ENCODE data around the gene TUBB2B. TPM values are rescaled to one million over a fixed set of nuclear protein-coding genes. Genes with fewer than 3 reads are reported as not detected.

Gene TUBB2B
- total and polyA plus RNA-seq, 8 donors: 2.2 to 16.5 (median 8.5) TPM

DNA sequence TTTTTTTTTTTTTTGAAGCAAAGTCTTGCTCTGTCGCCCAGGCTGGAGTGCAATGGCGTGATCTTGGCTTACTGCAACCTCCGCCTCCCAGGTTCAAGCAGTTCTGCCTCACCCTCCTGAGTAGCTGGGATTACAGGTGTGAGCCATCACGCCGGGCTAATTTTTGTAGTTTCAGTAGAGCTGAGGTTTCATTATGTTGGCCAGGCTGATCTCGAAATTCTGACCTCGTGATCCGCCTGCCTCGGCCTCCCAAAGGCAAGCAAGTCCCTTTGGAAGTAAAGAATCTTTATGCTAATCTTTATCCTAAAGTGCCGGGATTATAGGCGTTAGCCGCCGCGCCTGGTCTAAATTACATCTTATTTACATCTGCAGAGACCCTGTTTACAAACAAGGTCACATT, 32.8 kb upstream of the TUBB2B start:
- Histone ChIP-seq H3K4me3 (peak overlapping the region in 1 of 2 donors; percentile 100), H3K27me3 (peaks cover 0 to 3% of the 10 kb centered on the region in 2 donors), H3K9me3 (no peaks in the 10 kb centered on the region), H3K4me1 (peaks cover 5 to 37% of the 10 kb centered on the region in 2 donors), H3K36me3 (peaks cover 0 to 20% of the 10 kb centered on the region in 2 donors), H3K27ac (no peak overlapping the region)
- DNase-seq: no peak
- intact Hi-C loops (cut with DNase I): no loop called here
- ATAC-seq: no peak
- TF ChIP-seq, protein P1, sequence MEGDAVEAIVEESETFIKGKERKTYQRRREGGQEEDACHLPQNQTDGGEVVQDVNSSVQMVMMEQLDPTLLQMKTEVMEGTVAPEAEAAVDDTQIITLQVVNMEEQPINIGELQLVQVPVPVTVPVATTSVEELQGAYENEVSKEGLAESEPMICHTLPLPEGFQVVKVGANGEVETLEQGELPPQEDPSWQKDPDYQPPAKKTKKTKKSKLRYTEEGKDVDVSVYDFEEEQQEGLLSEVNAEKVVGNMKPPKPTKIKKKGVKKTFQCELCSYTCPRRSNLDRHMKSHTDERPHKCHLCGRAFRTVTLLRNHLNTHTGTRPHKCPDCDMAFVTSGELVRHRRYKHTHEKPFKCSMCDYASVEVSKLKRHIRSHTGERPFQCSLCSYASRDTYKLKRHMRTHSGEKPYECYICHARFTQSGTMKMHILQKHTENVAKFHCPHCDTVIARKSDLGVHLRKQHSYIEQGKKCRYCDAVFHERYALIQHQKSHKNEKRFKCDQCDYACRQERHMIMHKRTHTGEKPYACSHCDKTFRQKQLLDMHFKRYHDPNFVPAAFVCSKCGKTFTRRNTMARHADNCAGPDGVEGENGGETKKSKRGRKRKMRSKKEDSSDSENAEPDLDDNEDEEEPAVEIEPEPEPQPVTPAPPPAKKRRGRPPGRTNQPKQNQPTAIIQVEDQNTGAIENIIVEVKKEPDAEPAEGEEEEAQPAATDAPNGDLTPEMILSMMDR (IDR thresholded peaks at IDR 0.05): no peak

- peaks cover 0 to 3% of the 10 kb centered on the region in 2 donors for H3K27me3 ChIP-seq
- peak overlapping the region; percentile 82 to 100 for H3K4me3 ChIP-seq
- peak in 1 of 4 donors; percentile 30 for DNase-seq
- peaks cover 5 to 37% of the 10 kb centered on the region in 2 donors for H3K4me1 ChIP-seq
- intact Hi-C loops (cut with DNase I): loop anchor here in 1 of 2 donors (10.0 kb wide), 1 partner anchor 125 kb away; no protein-coding TSS in a partner anchor
- H3K27ac ChIP-seq: peak overlapping the region; percentile 65 to 80
- TF ChIP-seq, protein P1 (IDR thresholded peaks at IDR 0.05): no peak
- peak; percentile 17 for ATAC-seq
- H3K9me3 ChIP-seq: no peaks in the 10 kb centered on the region
- H3K36me3 ChIP-seq: peaks cover 0 to 16% of the 10 kb centered on the region in 2 donors
These were observed 32.1 kb upstream of the TUBB2B start for GRCh38 chr6:3259491-3259958.

- intact Hi-C loops (cut with DNase I): loop anchor here in 1 of 2 donors (10.0 kb wide), 1 partner anchor 124 kb away; no protein-coding TSS in a partner anchor
- Histone ChIP-seq H3K9me3 (peaks cover 0 to under 1% of the 10 kb centered on the region in 2 donors), H3K27ac (peak within 1 kb of the TSS; percentile 65 to 80), H3K36me3 (peaks cover 0 to 10% of the 10 kb centered on the region in 2 donors), H3K4me3 (peak within 1 kb of the TSS; percentile 82 to 100), H3K27me3 (peaks cover 0 to 3% of the 10 kb centered on the region in 2 donors), H3K4me1 (peaks cover 5 to 37% of the 10 kb centered on the region in 2 donors)
- ATAC-seq: peak; percentile 99
- DNase-seq: peak; percentile 88 to 100 (median 96)
- TF ChIP-seq, protein P1 (IDR thresholded peaks at IDR 0.05): no peak
These were observed 31.5 kb upstream of the TUBB2B start, which contains the start of gene PSMG4 for GRCh38 chr6:3258720-3259490. PSMG4 (plus strand) TSS chr6:3258947; CDS start chr6:3259023, 76 bp downstream.

- Histone ChIP-seq H3K4me1 (peaks cover 5 to 37% of the 10 kb centered on the region in 2 donors), H3K4me3 (peak overlapping the region; percentile 82 to 100), H3K36me3 (peaks cover 0 to 3% of the 10 kb centered on the region in 2 donors), H3K27me3 (peaks cover 0 to 3% of the 10 kb centered on the region in 2 donors), H3K27ac (peak overlapping the region in 1 of 2 donors; percentile 80), H3K9me3 (peaks cover 0 to 3% of the 10 kb centered on the region in 2 donors)
- no peak for ATAC-seq
- TF ChIP-seq, protein P1 (IDR thresholded peaks at IDR 0.05): no peak
- intact Hi-C loops (cut with DNase I): loop anchor here in 1 of 2 donors (10.0 kb wide), 1 partner anchor 123 kb away; no protein-coding TSS in a partner anchor
- no peak for DNase-seq
These were observed 30.7 kb upstream of the TUBB2B start for GRCh38 chr6:3258201-3258600.

DNA sequence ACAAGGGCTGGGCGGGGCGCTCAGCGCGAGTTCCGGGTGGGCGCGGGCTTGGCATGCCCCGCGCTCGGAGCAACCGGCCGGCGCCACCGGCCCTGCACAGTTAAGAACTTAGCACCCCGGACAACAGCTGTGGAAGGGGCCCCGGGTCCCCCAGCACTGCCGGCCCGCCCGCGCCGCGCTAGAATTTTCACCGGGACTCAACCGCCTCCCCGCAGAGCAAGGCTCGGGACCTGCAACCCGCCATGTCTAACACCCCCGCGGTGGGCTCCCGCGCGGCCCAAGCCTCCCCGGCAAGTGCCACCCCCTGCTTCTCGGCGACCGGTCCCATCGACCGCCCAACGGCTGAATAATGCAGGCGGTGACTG, 26.1 kb upstream of the TUBB2B start:
- Histone ChIP-seq H3K36me3 (no peaks in the 10 kb centered on the region), H3K27ac (no peak overlapping the region), H3K4me3 (no peak overlapping the region), H3K27me3 (peaks cover 0 to 20% of the 10 kb centered on the region in 2 donors), H3K9me3 (peaks cover 0 to 3% of the 10 kb centered on the region in 2 donors), H3K4me1 (peaks cover 0 to 12% of the 10 kb centered on the region in 2 donors)
- intact Hi-C loops (cut with DNase I): loop anchor here in 1 of 2 donors (10.0 kb wide), 1 partner anchor 119 kb away; no protein-coding TSS in a partner anchor
- TF ChIP-seq, protein P1 (IDR thresholded peaks at IDR 0.05): no peak
- DNase-seq: no peak
- ATAC-seq: no peak
